Measurements from ENCODE around the gene MGP. TPM values are rescaled to one million over a fixed set of nuclear protein-coding genes. Genes with fewer than 3 reads are reported as not detected.

MGP gene
- total RNA-seq, 1 donor from 2014 or later, result 2.0 TPM

GRCh38 chr12:14833336-14833735, 52.3 kb downstream of the MGP start:
- FAIRE-seq, result no peak

More at GRCh38 chr12:14833336-14833735, 52.3 kb downstream of the MGP start:
- DNase-seq (ENCODE audit: low spot score in 2 of 2), result no peak

Other genes with a start within 250 kb of the MGP start
- gene GUCY2C, start 189.3 kb downstream of the MGP start, total RNA-seq, result under 0.01 TPM
- 20.8 TPM for gene WBP11, start 82.4 kb downstream of the MGP start, total RNA-seq
- gene C12orf60, start 82.2 kb downstream of the MGP start, total RNA-seq, result 1.6 TPM
- 0.41 TPM for gene SMCO3, start 71.7 kb downstream of the MGP start, total RNA-seq
- gene ART4, start 42.3 kb downstream of the MGP start, total RNA-seq, result not detected
- gene ERP27, start 52.7 kb upstream of the MGP start, total RNA-seq, result not detected
- 11.8 TPM for gene ARHGDIB, start 75.7 kb upstream of the MGP start, total RNA-seq
- gene PDE6H, start 87.2 kb upstream of the MGP start, total RNA-seq, result not detected

Measured in frontal cortex (tissue), 4 donors.